Astrocyte of the hippocampus (primary cell): ENCODE measurements around the gene THEM5.

Experiments
- DNase-seq: peaks from one replicate; pipeline ENCODE4 v3.0.0; 2011; ENCODE audit warnings: low read depth, low spot score

THEM5 gene

DNA sequence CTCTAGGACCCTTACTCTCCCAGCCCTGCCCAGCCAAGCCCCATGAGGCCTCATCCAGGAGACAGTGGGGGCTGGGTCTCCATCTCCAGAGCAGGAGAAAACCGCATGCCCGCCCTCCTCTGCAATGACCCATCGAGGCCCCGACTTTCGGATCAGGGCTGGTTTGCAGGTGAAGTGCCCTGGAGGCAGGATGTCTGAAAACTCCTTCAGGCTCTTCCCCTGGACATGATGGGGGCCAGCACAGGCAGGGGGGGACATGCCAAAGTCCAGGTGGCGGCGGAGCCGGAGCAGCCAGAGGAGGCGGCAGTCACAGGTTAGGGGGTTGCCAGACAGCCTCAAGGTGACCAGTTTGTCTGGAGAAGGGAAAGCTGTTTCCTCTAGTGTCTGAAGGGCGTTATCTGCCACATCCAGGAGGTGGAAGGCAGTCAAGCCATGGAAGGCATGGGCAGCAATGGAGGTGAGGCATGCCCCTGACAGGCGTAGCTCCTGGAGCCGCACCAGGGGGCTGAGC, 52.1 kb downstream of the THEM5 start:
- no peak for DNase-seq

DNA sequence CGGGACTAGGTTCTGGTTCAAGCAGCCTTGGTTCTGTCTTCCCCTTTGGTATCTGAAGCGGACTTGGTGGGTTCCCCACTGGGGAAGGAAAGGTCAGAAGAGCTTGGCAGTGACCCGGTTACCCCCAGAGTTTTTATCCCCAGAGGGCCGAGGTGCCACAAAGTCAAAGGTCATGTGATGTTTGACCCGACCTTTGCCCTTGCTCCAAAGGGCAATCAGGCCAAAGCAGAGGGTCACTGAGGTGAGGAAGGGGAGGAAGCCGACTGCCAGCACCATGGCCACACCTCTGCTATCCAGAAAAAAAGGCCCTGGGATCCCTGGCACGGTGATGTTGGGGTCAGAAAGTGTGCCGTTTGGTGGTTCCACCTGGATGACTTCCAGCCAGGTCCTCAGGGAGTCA, 52.7 kb downstream of the THEM5 start:
- DNase-seq = no peak

DNA sequence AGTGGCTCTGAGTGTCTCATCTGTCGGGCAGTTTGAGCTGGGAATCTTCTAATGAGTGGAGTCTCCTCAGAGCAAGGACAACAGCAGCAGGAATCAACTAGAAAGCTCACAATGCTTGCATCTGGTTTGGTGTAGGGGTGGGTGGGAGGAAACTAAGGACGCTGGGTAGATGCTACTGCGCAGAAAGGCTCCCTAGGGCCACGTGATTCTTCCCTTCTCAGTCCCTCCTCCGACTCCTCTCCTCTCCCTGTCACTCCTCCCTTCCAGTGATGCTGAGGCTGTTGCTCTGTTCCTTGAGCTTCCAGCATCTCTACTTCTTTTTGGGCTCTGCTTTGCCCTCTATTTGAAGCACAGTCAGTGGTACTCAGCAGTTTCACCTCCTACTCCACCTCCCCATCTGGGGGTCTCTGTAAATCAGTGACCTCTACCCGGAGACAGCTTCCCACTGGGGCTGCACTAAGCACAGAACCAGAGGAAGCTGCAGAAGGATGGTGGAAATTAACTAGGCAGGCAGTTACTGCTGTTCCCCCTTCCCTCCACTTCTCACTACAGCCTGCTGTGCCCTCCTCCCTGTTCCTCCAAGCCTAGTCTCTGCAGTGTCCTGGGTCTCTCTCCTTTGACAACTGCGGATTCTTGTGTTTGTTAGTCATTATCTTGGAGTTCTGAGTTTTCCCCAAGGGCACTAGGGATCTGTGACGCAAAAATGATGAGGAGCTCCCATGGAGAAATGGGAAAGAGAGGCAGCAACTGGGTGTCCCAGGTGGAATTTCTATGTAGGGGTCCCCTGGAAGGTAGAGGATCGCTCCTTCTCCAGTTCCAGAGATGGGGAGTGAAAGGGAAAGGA, 54.1 kb downstream of the THEM5 start:
- no peak for DNase-seq

- no peak for DNase-seq
These were observed 54.9 kb downstream of the THEM5 start for GRCh38 chr1:151798571-151798970.
